ENCODE measurements around the gene EVI2B.
"Not testable (repeated sequence)": the region's sequence is repeated elsewhere in the genome, so short reads cannot be mapped to it uniquely, and the experiment has no call there.

Gene EVI2B

GRCh38 chr17:31313982-31314781 is at the start of gene EVI2B:
Gene EVI2B, minus strand, starts transcription at chr17:31314054. Its CDS starts 8,445 bp downstream, at chr17:31305609.
- no peak for DNase-seq

- no peak for DNase-seq
Measured at GRCh38 chr17:31357839-31358394, 44.1 kb upstream of the EVI2B start.

- no peak for DNase-seq
Measured at GRCh38 chr17:31357091-31357490, 43.2 kb upstream of the EVI2B start.

- DNase-seq: no peak
Measured at GRCh38 chr17:31355935-31356334, 42.1 kb upstream of the EVI2B start.

- no peak for DNase-seq
Measured at GRCh38 chr17:31349454-31349853, 35.6 kb upstream of the EVI2B start.

GRCh38 chr17:31345191-31345747 is 31.4 kb upstream of the EVI2B start:
- not testable (repeated sequence) for DNase-seq

- DNase-seq: no peak
Measured at GRCh38 chr17:31339906-31340661, 26.2 kb upstream of the EVI2B start.

GRCh38 chr17:31329221-31329620 is 15.4 kb upstream of the EVI2B start:
- DNase-seq: no peak

GRCh38 chr17:31328160-31328535 is 14.3 kb upstream of the EVI2B start:
- DNase-seq: no peak

- no peak for DNase-seq
Measured at GRCh38 chr17:31327534-31328159, 13.8 kb upstream of the EVI2B start.

- no peak for DNase-seq
Measured at GRCh38 chr17:31323551-31323950, 9.7 kb upstream of the EVI2B start.

GRCh38 chr17:31321966-31322365 is 8.1 kb upstream of the EVI2B start:
- no peak for DNase-seq

GRCh38 chr17:31321481-31321880 is 7.6 kb upstream of the EVI2B start, which contains the start of gene EVI2A:
Gene EVI2A, minus strand, starts transcription at chr17:31321622. Its CDS starts 2,609 bp downstream, at chr17:31319013.
- DNase-seq: peak; percentile 70

GRCh38 chr17:31320791-31321190 is 6.9 kb upstream of the EVI2B start:
- DNase-seq: no peak

GRCh38 chr17:31320241-31320640 is 6.4 kb upstream of the EVI2B start:
- no peak for DNase-seq

- no peak for DNase-seq
Measured at GRCh38 chr17:31318851-31319661, 5.2 kb upstream of the EVI2B start.

- DNase-seq: peak; percentile 67
Measured at GRCh38 chr17:31318298-31318801, 4.5 kb upstream of the EVI2B start.

GRCh38 chr17:31314782-31315100 is 887 bp upstream of the EVI2B start:
- no peak for DNase-seq

- not testable (repeated sequence) for DNase-seq
Measured at GRCh38 chr17:31312223-31312622, 1.6 kb downstream of the EVI2B start.

- DNase-seq: no peak
Measured at GRCh38 chr17:31311526-31311925, 2.3 kb downstream of the EVI2B start.

GRCh38 chr17:31310886-31311285 is 3.0 kb downstream of the EVI2B start:
- no peak for DNase-seq

- DNase-seq: no peak
Measured at GRCh38 chr17:31310260-31310659, 3.6 kb downstream of the EVI2B start.
